Type B pancreatic cell (in vitro differentiated cells): ENCODE data around the gene FBXO21. TPM values are rescaled to one million over a fixed set of nuclear protein-coding genes. Genes with fewer than 3 reads are reported as not detected.

Experiments
- DNase-seq: peaks from one replicate; pipeline ENCODE4 v3.0.0; 2021; ENCODE audit warnings: mixed read lengths; ENCODE audit not compliant: unreplicated experiment; ENCODE audit errors: extremely low spot score
- H3K27ac Mint-ChIP-seq: 2 replicates; pipeline ENCODE4 v1.8.0; 2021; ENCODE audit warnings: mild to moderate bottlenecking, mixed read lengths
- H3K27me3 Mint-ChIP-seq: 2 replicates; pipeline ENCODE4 v1.8.0; 2021; ENCODE audit warnings: mixed read lengths
- H3K36me3 Mint-ChIP-seq: 2 replicates; pipeline ENCODE4 v1.8.0; 2021; ENCODE audit warnings: mixed read lengths
- H3K4me1 Mint-ChIP-seq: one replicate; pipeline ENCODE4 v1.8.0; 2021; ENCODE audit warnings: mixed read lengths; ENCODE audit not compliant: unreplicated experiment
- H3K4me3 Mint-ChIP-seq: 2 replicates; pipeline ENCODE4 v1.8.0; 2021; ENCODE audit warnings: mild to moderate bottlenecking, mixed read lengths
- H3K9me3 Mint-ChIP-seq: 2 replicates; pipeline ENCODE4 v1.8.0; 2021; ENCODE audit warnings: mixed read lengths
- CTCF ChIP-seq: fragments of 200-600 bp; sonication (generic); conservative IDR thresholded peaks from 2 replicates; pipeline ENCODE4 v1.5.0; 2021; ENCODE audit warnings: antibody characterized with exemption, mild to moderate bottlenecking
- total RNA-seq: library from RNA; stranded (reverse); gene quantifications from 2 replicates; pipeline ENCODE4 v1.2.1, GENCODE V29; 2021; ENCODE audit warnings: low replicate concordance

The FBXO21 gene
- total RNA-seq, 1 donor from 2014 or later, result 53.3 TPM

- peaks cover 9% of the 10 kb centered on the region for H3K9me3 Mint-ChIP-seq
Observed at GRCh38 chr12:117129391-117129790, 60.9 kb downstream of the FBXO21 start.

GRCh38 chr12:117127933-117128823, 62.1 kb downstream of the FBXO21 start:
- peaks cover 9% of the 10 kb centered on the region for H3K9me3 Mint-ChIP-seq
- H3K27ac Mint-ChIP-seq, result peak overlapping the region; percentile 85
- peaks cover 5% of the 10 kb centered on the region for H3K4me1 Mint-ChIP-seq
- peaks cover 8% of the 10 kb centered on the region for H3K27me3 Mint-ChIP-seq
- DNase-seq, result no peak
- H3K36me3 Mint-ChIP-seq, result peaks cover 9% of the 10 kb centered on the region
- H3K4me3 Mint-ChIP-seq, result peak overlapping the region; percentile 70
- TF ChIP-seq CTCF, result no peak

More at GRCh38 chr12:117129391-117129790, 60.9 kb downstream of the FBXO21 start:
- Mint-ChIP-seq H3K4me1 (peaks cover 5% of the 10 kb centered on the region), H3K36me3 (peaks cover 9% of the 10 kb centered on the region), H3K4me3 (no peak overlapping the region), H3K27me3 (peaks cover 8% of the 10 kb centered on the region), H3K27ac (no peak overlapping the region)
- DNase-seq, result no peak
- no peak for TF ChIP-seq CTCF

- peaks cover 9% of the 10 kb centered on the region for H3K36me3 Mint-ChIP-seq
- no peak overlapping the region for H3K4me3 Mint-ChIP-seq
- DNase-seq, result no peak
Observed at GRCh38 chr12:117126335-117126734, 63.9 kb downstream of the FBXO21 start.

GRCh38 chr12:117125767-117126166, 64.5 kb downstream of the FBXO21 start:
- H3K4me3 Mint-ChIP-seq, result no peak overlapping the region
- peaks cover 9% of the 10 kb centered on the region for H3K9me3 Mint-ChIP-seq
- H3K27ac Mint-ChIP-seq, result peak overlapping the region; percentile 30
- DNase-seq, result no peak
- TF ChIP-seq CTCF, result no peak
- peaks cover 5% of the 10 kb centered on the region for H3K4me1 Mint-ChIP-seq
- H3K27me3 Mint-ChIP-seq, result peaks cover 8% of the 10 kb centered on the region
- H3K36me3 Mint-ChIP-seq, result peaks cover 9% of the 10 kb centered on the region

More at GRCh38 chr12:117126335-117126734, 63.9 kb downstream of the FBXO21 start:
- H3K27ac Mint-ChIP-seq, result no peak overlapping the region
- H3K9me3 Mint-ChIP-seq, result peaks cover 9% of the 10 kb centered on the region
- TF ChIP-seq CTCF, result no peak
- peaks cover 5% of the 10 kb centered on the region for H3K4me1 Mint-ChIP-seq
- peaks cover 8% of the 10 kb centered on the region for H3K27me3 Mint-ChIP-seq

GRCh38 chr12:117125272-117125613, 65.0 kb downstream of the FBXO21 start:
- no peak for DNase-seq
- TF ChIP-seq CTCF, result no peak
- peaks cover 9% of the 10 kb centered on the region for H3K9me3 Mint-ChIP-seq
- H3K27ac Mint-ChIP-seq, result peak overlapping the region; percentile 30
- H3K27me3 Mint-ChIP-seq, result peaks cover 8% of the 10 kb centered on the region
- peaks cover 5% of the 10 kb centered on the region for H3K4me1 Mint-ChIP-seq
- no peak overlapping the region for H3K4me3 Mint-ChIP-seq
- peaks cover 9% of the 10 kb centered on the region for H3K36me3 Mint-ChIP-seq
